ENCODE measurements around the gene DOCK2. TPM values are rescaled to one million over a fixed set of nuclear protein-coding genes. Genes with fewer than 3 reads are reported as not detected.

Gene DOCK2
- total and polyA plus RNA-seq, 9 of the 15 experiments (the other 6 are each of a cell fraction or from before 2014, with no cell fraction given): 4.5 to 42.6 (median 20.5) TPM

DNA sequence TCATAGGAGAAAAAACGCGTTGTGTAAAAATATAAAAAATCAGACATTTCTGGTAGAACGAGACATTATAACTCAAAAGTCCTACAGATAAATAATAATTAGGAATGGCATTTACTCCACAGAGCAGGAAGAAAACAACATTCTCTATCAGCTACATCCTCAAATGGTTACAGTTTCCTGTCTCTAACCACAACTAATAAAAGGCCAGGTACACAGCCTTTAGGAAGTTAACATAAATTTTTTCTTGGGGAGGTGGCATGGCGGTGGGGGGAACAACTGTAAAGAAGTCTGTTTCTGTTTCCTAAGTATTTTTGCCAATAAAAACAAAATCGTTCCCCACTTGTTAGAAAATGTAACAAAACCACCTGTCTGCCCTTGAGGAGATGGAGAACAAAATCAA, 298.7 kb downstream of the DOCK2 start:
- Histone ChIP-seq H3K9me1 (ENCODE audit: control insufficient read depth, insufficient read depth, low read length) (no peaks in the 10 kb centered on the region), H2AFZ (ENCODE audit: low read depth, low read length) (no peak overlapping the region), H3K27me3 (ENCODE audit: control insufficient read depth in 2 of 2, insufficient read depth in 2 of 2, low read length in 2 of 2) (peaks cover 4 to 7% of the 10 kb centered on the region in 2 experiments; a peak in 4 of 5 replicates), H3K36me3 (ENCODE audit: control insufficient read depth, insufficient read depth, low read length) (no peaks in the 10 kb centered on the region), H4K20me1 (replicated peaks; ENCODE audit: control insufficient read depth, insufficient read depth, low read length) (no peaks in the 10 kb centered on the region), H3K4me1 (replicated peaks in 1 of 2; ENCODE audit: control insufficient read depth in 2 of 2, insufficient read depth in 2 of 2, low read length in 2 of 2) (peaks cover 0 to 8% of the 10 kb centered on the region in 2 experiments; a peak in 3 of 5 replicates), H3K4me3 (no peak overlapping the region), H3K9ac (ENCODE audit: insufficient read depth in 1 of 2, low read depth in 2 of 2, low read length in 2 of 2) (no peak overlapping the region), H3K79me2 (ENCODE audit: control insufficient read depth, insufficient read depth, low read length) (no peaks in the 10 kb centered on the region), H3K4me2 (ENCODE audit: insufficient read depth, low read length) (no peak overlapping the region), H3K27ac (ENCODE audit: extremely low read depth, low read depth, low read length) (no peak overlapping the region), H3K9me3 (replicated peaks; ENCODE audit: control insufficient read depth, insufficient read depth, low read depth, low read length) (no peaks in the 10 kb centered on the region)
- POLR2A ChIA-PET: no interaction called here
- no peak for DNase-seq (ENCODE audit: extremely low read depth in 1 of 4, low spot score in 3 of 4)
- BruUV-seq (replicated peaks): no TSS peak
- 30% methylated on average over 5 of the region's 5 CpGs for WGBS (ENCODE audit: insufficient coverage, low coverage, missing lambda C conversion rate)
- CTCF ChIA-PET (ENCODE audit: low intra/inter-chr PET ratio): no interaction called here
- intact Hi-C loops (cut with micrococcal nuclease) (no loop called here), in situ Hi-C loops (cut with MboI) (no loop called here)
- no peak for ATAC-seq
- FAIRE-seq: no peak
- TF ChIP-seq FOS (IDR thresholded peaks at IDR 0.05; ENCODE audit: extremely low read depth, insufficient read length) (no peak), DPF2 (IDR thresholded peaks at IDR 0.05) (no peak), RAD51 (IDR thresholded peaks at IDR 0.05; ENCODE audit: borderline replicate concordance, low read depth) (no peak), OTX1 (CRISPR knock-in tag; IDR thresholded peaks at IDR 0.05) (no peak), COPS2 (conservative IDR thresholded peaks at IDR 0.05) (no peak)
- TF ChIP-seq, protein P1, sequence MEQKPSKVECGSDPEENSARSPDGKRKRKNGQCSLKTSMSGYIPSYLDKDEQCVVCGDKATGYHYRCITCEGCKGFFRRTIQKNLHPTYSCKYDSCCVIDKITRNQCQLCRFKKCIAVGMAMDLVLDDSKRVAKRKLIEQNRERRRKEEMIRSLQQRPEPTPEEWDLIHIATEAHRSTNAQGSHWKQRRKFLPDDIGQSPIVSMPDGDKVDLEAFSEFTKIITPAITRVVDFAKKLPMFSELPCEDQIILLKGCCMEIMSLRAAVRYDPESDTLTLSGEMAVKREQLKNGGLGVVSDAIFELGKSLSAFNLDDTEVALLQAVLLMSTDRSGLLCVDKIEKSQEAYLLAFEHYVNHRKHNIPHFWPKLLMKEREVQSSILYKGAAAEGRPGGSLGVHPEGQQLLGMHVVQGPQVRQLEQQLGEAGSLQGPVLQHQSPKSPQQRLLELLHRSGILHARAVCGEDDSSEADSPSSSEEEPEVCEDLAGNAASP (IDR thresholded peaks at IDR 0.05): no peak
- TF ChIP-seq, protein P2, sequence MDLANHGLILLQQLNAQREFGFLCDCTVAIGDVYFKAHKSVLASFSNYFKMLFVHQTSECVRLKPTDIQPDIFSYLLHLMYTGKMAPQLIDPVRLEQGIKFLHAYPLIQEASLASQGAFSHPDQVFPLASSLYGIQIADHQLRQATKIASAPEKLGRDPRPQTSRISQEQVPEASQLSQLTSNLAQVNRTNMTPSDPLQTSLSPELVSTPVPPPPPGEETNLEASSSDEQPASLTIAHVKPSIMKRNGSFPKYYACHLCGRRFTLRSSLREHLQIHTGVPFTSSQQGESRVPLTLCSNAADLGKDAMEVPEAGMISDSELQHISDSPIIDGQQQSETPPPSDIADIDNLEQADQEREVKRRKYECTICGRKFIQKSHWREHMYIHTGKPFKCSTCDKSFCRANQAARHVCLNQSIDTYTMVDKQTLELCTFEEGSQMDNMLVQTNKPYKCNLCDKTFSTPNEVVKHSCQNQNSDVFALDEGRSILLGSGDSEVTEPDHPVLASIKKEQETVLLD (IDR thresholded peaks at IDR 0.05): no peak
- TF ChIP-seq, protein P3, sequence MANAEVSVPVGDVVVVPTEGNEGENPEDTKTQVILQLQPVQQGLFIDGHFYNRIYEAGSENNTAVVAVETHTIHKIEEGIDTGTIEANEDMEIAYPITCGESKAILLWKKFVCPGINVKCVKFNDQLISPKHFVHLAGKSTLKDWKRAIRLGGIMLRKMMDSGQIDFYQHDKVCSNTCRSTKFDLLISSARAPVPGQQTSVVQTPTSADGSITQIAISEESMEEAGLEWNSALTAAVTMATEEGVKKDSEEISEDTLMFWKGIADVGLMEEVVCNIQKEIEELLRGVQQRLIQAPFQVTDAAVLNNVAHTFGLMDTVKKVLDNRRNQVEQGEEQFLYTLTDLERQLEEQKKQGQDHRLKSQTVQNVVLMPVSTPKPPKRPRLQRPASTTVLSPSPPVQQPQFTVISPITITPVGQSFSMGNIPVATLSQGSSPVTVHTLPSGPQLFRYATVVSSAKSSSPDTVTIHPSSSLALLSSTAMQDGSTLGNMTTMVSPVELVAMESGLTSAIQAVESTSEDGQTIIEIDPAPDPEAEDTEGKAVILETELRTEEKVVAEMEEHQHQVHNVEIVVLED (CRISPR knock-in tag; IDR thresholded peaks at IDR 0.05): no peak
- TF ChIP-seq, protein P4, sequence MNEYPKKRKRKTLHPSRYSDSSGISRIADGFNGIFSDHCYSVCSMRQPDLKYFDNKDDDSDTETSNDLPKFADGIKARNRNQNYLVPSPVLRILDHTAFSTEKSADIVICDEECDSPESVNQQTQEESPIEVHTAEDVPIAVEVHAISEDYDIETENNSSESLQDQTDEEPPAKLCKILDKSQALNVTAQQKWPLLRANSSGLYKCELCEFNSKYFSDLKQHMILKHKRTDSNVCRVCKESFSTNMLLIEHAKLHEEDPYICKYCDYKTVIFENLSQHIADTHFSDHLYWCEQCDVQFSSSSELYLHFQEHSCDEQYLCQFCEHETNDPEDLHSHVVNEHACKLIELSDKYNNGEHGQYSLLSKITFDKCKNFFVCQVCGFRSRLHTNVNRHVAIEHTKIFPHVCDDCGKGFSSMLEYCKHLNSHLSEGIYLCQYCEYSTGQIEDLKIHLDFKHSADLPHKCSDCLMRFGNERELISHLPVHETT (CRISPR knock-in tag; conservative IDR thresholded peaks at IDR 0.05 in 1 of 2, IDR thresholded peaks at IDR 0.05 in 1 of 2): no peak
- TF ChIP-seq, protein P5, sequence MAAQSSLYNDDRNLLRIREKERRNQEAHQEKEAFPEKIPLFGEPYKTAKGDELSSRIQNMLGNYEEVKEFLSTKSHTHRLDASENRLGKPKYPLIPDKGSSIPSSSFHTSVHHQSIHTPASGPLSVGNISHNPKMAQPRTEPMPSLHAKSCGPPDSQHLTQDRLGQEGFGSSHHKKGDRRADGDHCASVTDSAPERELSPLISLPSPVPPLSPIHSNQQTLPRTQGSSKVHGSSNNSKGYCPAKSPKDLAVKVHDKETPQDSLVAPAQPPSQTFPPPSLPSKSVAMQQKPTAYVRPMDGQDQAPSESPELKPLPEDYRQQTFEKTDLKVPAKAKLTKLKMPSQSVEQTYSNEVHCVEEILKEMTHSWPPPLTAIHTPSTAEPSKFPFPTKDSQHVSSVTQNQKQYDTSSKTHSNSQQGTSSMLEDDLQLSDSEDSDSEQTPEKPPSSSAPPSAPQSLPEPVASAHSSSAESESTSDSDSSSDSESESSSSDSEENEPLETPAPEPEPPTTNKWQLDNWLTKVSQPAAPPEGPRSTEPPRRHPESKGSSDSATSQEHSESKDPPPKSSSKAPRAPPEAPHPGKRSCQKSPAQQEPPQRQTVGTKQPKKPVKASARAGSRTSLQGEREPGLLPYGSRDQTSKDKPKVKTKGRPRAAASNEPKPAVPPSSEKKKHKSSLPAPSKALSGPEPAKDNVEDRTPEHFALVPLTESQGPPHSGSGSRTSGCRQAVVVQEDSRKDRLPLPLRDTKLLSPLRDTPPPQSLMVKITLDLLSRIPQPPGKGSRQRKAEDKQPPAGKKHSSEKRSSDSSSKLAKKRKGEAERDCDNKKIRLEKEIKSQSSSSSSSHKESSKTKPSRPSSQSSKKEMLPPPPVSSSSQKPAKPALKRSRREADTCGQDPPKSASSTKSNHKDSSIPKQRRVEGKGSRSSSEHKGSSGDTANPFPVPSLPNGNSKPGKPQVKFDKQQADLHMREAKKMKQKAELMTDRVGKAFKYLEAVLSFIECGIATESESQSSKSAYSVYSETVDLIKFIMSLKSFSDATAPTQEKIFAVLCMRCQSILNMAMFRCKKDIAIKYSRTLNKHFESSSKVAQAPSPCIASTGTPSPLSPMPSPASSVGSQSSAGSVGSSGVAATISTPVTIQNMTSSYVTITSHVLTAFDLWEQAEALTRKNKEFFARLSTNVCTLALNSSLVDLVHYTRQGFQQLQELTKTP (IDR thresholded peaks at IDR 0.05; ENCODE audit: low read depth in 1 of 2, partially characterized antibody in 2 of 2): no peak
- TF ChIP-seq, protein P6, sequence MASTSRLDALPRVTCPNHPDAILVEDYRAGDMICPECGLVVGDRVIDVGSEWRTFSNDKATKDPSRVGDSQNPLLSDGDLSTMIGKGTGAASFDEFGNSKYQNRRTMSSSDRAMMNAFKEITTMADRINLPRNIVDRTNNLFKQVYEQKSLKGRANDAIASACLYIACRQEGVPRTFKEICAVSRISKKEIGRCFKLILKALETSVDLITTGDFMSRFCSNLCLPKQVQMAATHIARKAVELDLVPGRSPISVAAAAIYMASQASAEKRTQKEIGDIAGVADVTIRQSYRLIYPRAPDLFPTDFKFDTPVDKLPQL (IDR thresholded peaks at IDR 0.05; ENCODE audit: extremely low read depth, insufficient read length): no peak

Data from K562 (cell line).